HepG2 (cell line): ENCODE data around the gene LZTS2. TPM values are rescaled to one million over a fixed set of nuclear protein-coding genes. Genes with fewer than 3 reads are reported as not detected.
A peak's percentile ranks its signal among the peaks of the same experiment; 100 is the strongest.

Source experiments
- FOXC1 ChIP-seq: sonication (generic); formaldehyde crosslinking; IDR thresholded peaks from 2 replicates; pipeline ENCODE4 v1.8.0; 2022; ENCODE audit warnings: mild to moderate bottlenecking, missing genetic modification reagents, borderline replicate concordance
- HNF4A ChIP-seq: sonication (generic); formaldehyde crosslinking; IDR thresholded peaks from 2 replicates; pipeline ENCODE4 v1.4.0; 2020; ENCODE audit warnings: missing genetic modification reagents
- NFE2L2 ChIP-seq: fragments of 150-350 bp; IDR thresholded peaks from 2 replicates; pipeline ENCODE4 v1.6.1; 2014; ENCODE audit warnings: low read length
- PRMT3 ChIP-seq: sonication (generic); formaldehyde crosslinking; IDR thresholded peaks from 2 replicates; pipeline ENCODE4 v1.8.1; 2022; ENCODE audit warnings: low read depth, mild to moderate bottlenecking, moderate library complexity, missing genetic modification reagents, borderline replicate concordance
- RERE ChIP-seq: IDR thresholded peaks from 2 replicates; pipeline ENCODE4 v1.6.1; 2016; ENCODE audit warnings: low read depth, missing genetic modification reagents, missing compliant biosample characterization
- TMF1 ChIP-seq: sonication (generic); formaldehyde crosslinking; IDR thresholded peaks from 2 replicates; pipeline ENCODE4 v1.8.1; 2022; ENCODE audit warnings: low read depth, missing genetic modification reagents
- UBTF ChIP-seq: sonication (generic); formaldehyde crosslinking; IDR thresholded peaks from 2 replicates; pipeline ENCODE4 v1.4.0; 2020; ENCODE audit warnings: mild to moderate bottlenecking, missing genetic modification reagents
- ZBTB42 ChIP-seq: sonication (generic); formaldehyde crosslinking; IDR thresholded peaks from 2 replicates; pipeline ENCODE4 v1.5.0; 2020; ENCODE audit warnings: mild to moderate bottlenecking, missing genetic modification reagents
- ZFP91 ChIP-seq: sonication (generic); formaldehyde crosslinking; IDR thresholded peaks from 2 replicates; pipeline ENCODE4 v1.9.0; 2022; ENCODE audit warnings: missing genetic modification reagents, mild to moderate bottlenecking, borderline replicate concordance
- ZNF124 ChIP-seq: sonication (generic); formaldehyde crosslinking; IDR thresholded peaks from 2 replicates; pipeline ENCODE4 v1.4.0; 2020; ENCODE audit warnings: missing genetic modification reagents
- ZNF580 ChIP-seq: IDR thresholded peaks from 2 replicates; pipeline ENCODE4 v1.6.1; 2016; ENCODE audit warnings: low read depth, borderline replicate concordance
- ZNF646 ChIP-seq: sonication (generic); formaldehyde crosslinking; IDR thresholded peaks from 2 replicates; pipeline ENCODE4 v1.9.0; 2021; ENCODE audit warnings: mild to moderate bottlenecking, missing genetic modification reagents
- polyA plus RNA-seq, 8 experiments: library from polyadenylated mRNA; depleted of rRNA in 3 of 8; stranded (reverse) in 7 of 8; unstranded in 1 of 8; fragments of >200 nt; fragmentation: Illumina TruSeq in 4 of 8; extraction: Trizol in 4 of 8; gene quantifications; 2 replicates each; pipeline versions ENCODE4 v1.2.1 to v1.2.3, GENCODE V29; 2011 to 2016; ENCODE audit warnings: low read depth in 4 of 8, missing spikeins in 1 of 8, mixed read lengths in 1 of 8; ENCODE audit not compliant: insufficient read depth in 1 of 8
- total RNA-seq, 5 experiments: library from RNA; depleted of rRNA; stranded (reverse); fragments of >200 nt; fragmentation: Illumina TruSeq; extraction: Trizol; gene quantifications; 2 replicates each; pipeline ENCODE4 v1.2.3, GENCODE V29; 2016; ENCODE audit warnings: low read depth in 1 of 5

The LZTS2 gene
- total and polyA plus RNA-seq, 2 of the 13 experiments (the other 11 are each of a cell fraction or from before 2014, with no cell fraction given) = 43.6 to 65.6 TPM

GRCh38 chr10:100996678-100997359 is 2.8 kb upstream of the LZTS2 start (continued):
- TF ChIP-seq ZNF580 = no peak
- peak; percentile 48; the same call in 1 of the 2 replicates for TF ChIP-seq ZFP91 (CRISPR knock-in tag)
- no peak for TF ChIP-seq NFE2L2
- no peak for TF ChIP-seq UBTF (CRISPR knock-in tag)
- no peak for TF ChIP-seq HNF4A (CRISPR knock-in tag)
- TF ChIP-seq ZBTB42 (CRISPR knock-in tag) = no peak; the same call in 1 of the 2 replicates
- no peak for TF ChIP-seq ZNF124
- TF ChIP-seq FOXC1 = no peak
- no peak for TF ChIP-seq RERE (CRISPR knock-in tag)
- TF ChIP-seq TMF1 (CRISPR knock-in tag) = no peak
- TF ChIP-seq PRMT3 (CRISPR knock-in tag) = no peak
- TF ChIP-seq ZNF646 (CRISPR knock-in tag) = no peak
